Epidermal melanocyte (primary cell): ENCODE results near the gene AK4.

Experiments used
- DNase-seq: peaks from one replicate; pipeline ENCODE4 v3.0.0; 2011; ENCODE audit warnings: low spot score; ENCODE audit not compliant: insufficient read length

AK4 gene

GRCh38 chr1:65247419-65248359 lies 99.7 kb downstream of the AK4 start:
- DNase-seq: peak; percentile 86

GRCh38 chr1:65250826-65251225 lies 102.8 kb downstream of the AK4 start:
- DNase-seq: no peak

GRCh38 chr1:65253800-65254319 lies 105.9 kb downstream of the AK4 start:
- DNase-seq: no peak

GRCh38 chr1:65254320-65255034 lies 106.5 kb downstream of the AK4 start:
- DNase-seq: peak; percentile 74

GRCh38 chr1:65255035-65255655 lies 107.1 kb downstream of the AK4 start:
- DNase-seq: no peak

GRCh38 chr1:65255656-65256050 lies 107.7 kb downstream of the AK4 start:
- DNase-seq: no peak

GRCh38 chr1:65256860-65257708 lies 109.1 kb downstream of the AK4 start:
- DNase-seq: no peak

GRCh38 chr1:65258106-65258505 lies 110.1 kb downstream of the AK4 start:
- no peak for DNase-seq

- DNase-seq: no peak
These were observed 111.8 kb downstream of the AK4 start for GRCh38 chr1:65259816-65260215.

- DNase-seq: peak; percentile 78
These were observed 113.0 kb downstream of the AK4 start for GRCh38 chr1:65260851-65261473.

GRCh38 chr1:65263286-65263685 lies 115.3 kb downstream of the AK4 start:
- DNase-seq: no peak

- DNase-seq: no peak
These were observed 116.4 kb downstream of the AK4 start for GRCh38 chr1:65264197-65264929.

- no peak for DNase-seq
These were observed 117.3 kb downstream of the AK4 start for GRCh38 chr1:65265296-65265650.

GRCh38 chr1:65265651-65266351 lies 117.8 kb downstream of the AK4 start:
- peak; percentile 51 for DNase-seq

GRCh38 chr1:65266476-65266875 lies 118.5 kb downstream of the AK4 start:
- DNase-seq: no peak

GRCh38 chr1:65267271-65267670 lies 119.3 kb downstream of the AK4 start:
- no peak for DNase-seq

GRCh38 chr1:65267683-65268082 lies 119.7 kb downstream of the AK4 start:
- DNase-seq: no peak

- no peak for DNase-seq
These were observed 121.6 kb downstream of the AK4 start for GRCh38 chr1:65269612-65270011.
